HCT116 (cell line): Measurements from ENCODE around the gene ZNF436. TPM values are rescaled to one million over a fixed set of nuclear protein-coding genes. Genes with fewer than 3 reads are reported as not detected.

Experiments used
- ATAC-seq: fragments of 200-7000 bp; cut with Tn5 transposase; 2 replicates; pipeline ENCODE4 v1.9.1; 2020; ENCODE audit warnings: mild to moderate bottlenecking, moderate library complexity
- BruUV-seq: library from RNA; stranded (reverse); fragments of 400-500 nt; replicated peaks from 2 replicates; lab custom pipeline; 2021; lab: Mats Ljungman, UMichigan
- CTCF ChIA-PET: fragments of 300-600 bp; sonication (Branson Sonifier 250); formaldehyde crosslinking; loops from one replicate; lab custom pipeline; 2021; ENCODE audit warnings: antibody characterized with exemption; lab: Charles Lee
- POLR2A ChIA-PET: fragments of 300-600, 350-600 bp; sonication (Branson Sonifier 250); formaldehyde crosslinking; loops from one replicate; lab custom pipeline; 2021; ENCODE audit warnings: antibody characterized with exemption; lab: Charles Lee
- RAD21 ChIA-PET, 2 experiments: fragments of 300-600 bp; sonication (Branson Sonifier 250); formaldehyde crosslinking; loops; one replicate each; lab custom pipeline; 2023; ENCODE audit warnings: low total read pairs in 2 of 2; ENCODE audit not compliant: uncharacterized antibody in 2 of 2, unreplicated experiment in 2 of 2, low non-redundant PET in 1 of 2; lab: Charles Lee
- DNase-seq: peaks from one replicate; pipeline ENCODE4 v3.0.0-alpha.2; 2010; ENCODE audit warnings: low read depth, low spot score
- H2AFZ ChIP-seq: fragments of 200-600 bp; shearing (Covaris generic), sonication (generic); 2 replicates; pipeline ENCODE4 v1.6.1; 2017; ENCODE audit warnings: low read depth, mixed run types, mixed read lengths, antibody characterized with exemption, low read length; ENCODE audit not compliant: poor library complexity, severe bottlenecking
- H3K27ac ChIP-seq: 2 replicates; pipeline ENCODE4 v1.5.1; 2012; ENCODE audit warnings: low read depth, low read length
- H3K27me3 ChIP-seq: fragments of 200-600 bp; sonication (generic); 2 replicates; pipeline ENCODE4 v1.6.1; 2016; ENCODE audit warnings: mixed run types, low read length, mixed read lengths; ENCODE audit not compliant: insufficient read depth
- H3K36me3 ChIP-seq, 2 experiments: fragments of 200-500 bp in 1 of 2; fragments of 200-600 bp in 1 of 2; sonication (Bioruptor generic) in 1 of 2; sonication (generic) in 1 of 2; 2 replicates each; pipeline versions ENCODE4 v1.5.1 to v1.6.1; 2014 to 2016; ENCODE audit warnings: low read length in 2 of 2, inconsistent platforms in 1 of 2, mixed read lengths in 1 of 2, mixed run types in 1 of 2; ENCODE audit not compliant: insufficient read depth in 2 of 2, control insufficient read depth in 1 of 2
- H3K4me1 ChIP-seq, 2 experiments: fragments of 200-600 bp in 1 of 2; sonication (generic) in 1 of 2; 2 replicates each; pipeline versions ENCODE4 v1.5.1 to v1.6.1; 2012 to 2017; ENCODE audit warnings: low read length in 2 of 2, inconsistent platforms in 1 of 2, mild to moderate bottlenecking in 1 of 2, mixed read lengths in 1 of 2, mixed run types in 1 of 2, moderate library complexity in 1 of 2; ENCODE audit not compliant: insufficient read depth in 2 of 2, control insufficient read depth in 1 of 2
- H3K4me2 ChIP-seq: fragments of 200-600 bp; sonication (generic); 2 replicates; pipeline ENCODE4 v1.6.1; 2017; ENCODE audit warnings: mixed run types, low read length, mixed read lengths
- H3K4me3 ChIP-seq, 2 experiments: fragments of 200-600 bp in 1 of 2; sonication (generic) in 1 of 2; replicated peaks in 1 of 2; 2 replicates each; pipeline ENCODE4 v1.5.1; 2011 to 2016; ENCODE audit warnings: low read length in 2 of 2, control low read depth in 1 of 2, low read depth in 1 of 2, mild to moderate bottlenecking in 1 of 2, mixed read lengths in 1 of 2, mixed run types in 1 of 2
- H3K79me2 ChIP-seq: fragments of 200-600 bp; sonication (generic); 2 replicates; pipeline ENCODE4 v1.6.1; 2017; ENCODE audit warnings: mild to moderate bottlenecking, mixed run types, low read length, moderate library complexity, mixed read lengths; ENCODE audit not compliant: insufficient read depth
- H3K9ac ChIP-seq: fragments of 200-600 bp; sonication (generic); 2 replicates; pipeline ENCODE4 v1.6.1; 2016; ENCODE audit warnings: low read length, mixed read lengths
- H3K9me2 ChIP-seq: fragments of 200-600 bp; sonication (generic), shearing (Covaris generic); 2 replicates; pipeline ENCODE4 v1.6.1; 2017; ENCODE audit warnings: mixed run types, mild to moderate bottlenecking, moderate library complexity; ENCODE audit not compliant: insufficient read depth
- H3K9me3 ChIP-seq, 2 experiments: fragments of 200-500 bp in 1 of 2; fragments of 200-600 bp in 1 of 2; sonication (Bioruptor generic) in 1 of 2; sonication (generic) in 1 of 2; 2 replicates each; pipeline ENCODE4 v1.6.1; 2014 to 2017; ENCODE audit warnings: low read length in 2 of 2, mixed read lengths in 2 of 2, inconsistent platforms in 1 of 2, low read depth in 1 of 2, mild to moderate bottlenecking in 1 of 2, mixed run types in 1 of 2, moderate library complexity in 1 of 2; ENCODE audit not compliant: control insufficient read depth in 1 of 2, insufficient read depth in 1 of 2
- H4K20me1 ChIP-seq: fragments of 200-600 bp; sonication (generic), shearing (Covaris generic); 2 replicates; pipeline ENCODE4 v1.6.1; 2017; ENCODE audit warnings: mixed run types, mild to moderate bottlenecking, moderate library complexity; ENCODE audit not compliant: insufficient read depth
- EGR1 ChIP-seq: IDR thresholded peaks from 2 replicates; pipeline ENCODE4 v1.6.1; 2012; ENCODE audit warnings: low read depth
- ELF1 ChIP-seq: IDR thresholded peaks from 2 replicates; pipeline ENCODE4 v1.6.1; 2012; ENCODE audit warnings: low read depth, borderline replicate concordance
- EZH2 ChIP-seq: fragments of 200-600 bp; sonication (generic); IDR thresholded peaks from 2 replicates; pipeline ENCODE4 v1.6.1; 2017; ENCODE audit warnings: antibody characterized with exemption, mixed run types
- RAD21 ChIP-seq: IDR thresholded peaks from 2 replicates; pipeline ENCODE4 v1.6.1; 2012; ENCODE audit warnings: low read depth, mild to moderate bottlenecking
- SP1 ChIP-seq: IDR thresholded peaks from 2 replicates; pipeline ENCODE4 v1.6.1; 2012; ENCODE audit warnings: low read depth
- YY1 ChIP-seq: IDR thresholded peaks from 2 replicates; pipeline ENCODE4 v1.6.1; 2011; ENCODE audit warnings: low read length, low read depth, moderate library complexity, mild to moderate bottlenecking; ENCODE audit not compliant: insufficient replicate concordance; ENCODE audit errors: extremely low read depth
- intact Hi-C: fragments of 100-400 bp; cut with micrococcal nuclease; formaldehyde crosslinking; loops from 2 replicates; pipeline ENCODE4 v1.10.0; 2022
- total RNA-seq: library from RNA; stranded (reverse); gene quantifications from one replicate; pipeline ENCODE4 v1.2.1, GENCODE V29; 2021; ENCODE audit not compliant: unreplicated experiment
- TF ChIP-seq, protein P1 (sequence below): IDR thresholded peaks from 2 replicates; pipeline ENCODE4 v1.6.1; 2011; ENCODE audit warnings: mild to moderate bottlenecking, low read length, moderate library complexity; ENCODE audit not compliant: insufficient replicate concordance; ENCODE audit errors: extremely low read depth
- TF ChIP-seq, protein P2 (sequence below), 3 experiments: fragments of 200-600 bp in 1 of 3; sonication (generic) in 1 of 3; IDR thresholded peaks in 2 of 3; conservative IDR thresholded peaks in 1 of 3; 2 replicates each; pipeline ENCODE4 v1.5.1; 2012 to 2017; ENCODE audit warnings: low read depth in 2 of 3, low read length in 2 of 3, antibody characterized with exemption in 1 of 3, borderline replicate concordance in 1 of 3, control low read depth in 1 of 3, mild to moderate bottlenecking in 1 of 3, mixed read lengths in 1 of 3, mixed run types in 1 of 3, moderate library complexity in 1 of 3; ENCODE audit not compliant: insufficient read depth in 1 of 3

ZNF436 gene
- total RNA-seq, 1 experiment from 2014 or later: 8.1 TPM

DNA sequence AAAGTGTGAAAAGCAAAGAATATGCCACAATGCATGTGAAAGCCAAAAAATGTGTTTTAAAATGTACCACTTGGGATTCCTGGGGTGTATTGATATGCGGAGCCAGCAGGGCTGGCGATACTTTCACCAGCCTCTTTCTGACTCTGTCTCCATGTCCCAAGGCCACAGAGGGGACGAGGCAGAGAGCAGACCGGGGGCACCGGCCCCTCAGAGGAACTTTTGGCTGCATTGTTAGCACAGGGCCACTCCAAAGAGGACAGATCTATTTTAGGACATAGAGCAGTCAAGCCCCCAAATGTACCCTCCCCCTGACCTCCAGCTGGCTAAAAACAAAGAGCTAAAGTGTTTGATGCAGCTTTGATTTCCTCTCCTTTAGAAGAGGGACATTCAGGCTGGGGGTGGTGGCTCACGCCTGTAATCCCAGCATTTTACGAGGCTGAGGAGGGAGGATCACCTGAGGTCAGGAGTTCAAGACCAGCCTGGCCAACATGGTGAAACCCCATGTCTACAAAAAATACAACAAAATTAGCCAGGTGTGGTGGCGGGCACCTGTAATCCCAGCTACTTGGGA lies 25.6 kb upstream of the ZNF436 start (continued):
- TF ChIP-seq YY1 (no peak), EGR1 (no peak)
- TF ChIP-seq, protein P1, sequence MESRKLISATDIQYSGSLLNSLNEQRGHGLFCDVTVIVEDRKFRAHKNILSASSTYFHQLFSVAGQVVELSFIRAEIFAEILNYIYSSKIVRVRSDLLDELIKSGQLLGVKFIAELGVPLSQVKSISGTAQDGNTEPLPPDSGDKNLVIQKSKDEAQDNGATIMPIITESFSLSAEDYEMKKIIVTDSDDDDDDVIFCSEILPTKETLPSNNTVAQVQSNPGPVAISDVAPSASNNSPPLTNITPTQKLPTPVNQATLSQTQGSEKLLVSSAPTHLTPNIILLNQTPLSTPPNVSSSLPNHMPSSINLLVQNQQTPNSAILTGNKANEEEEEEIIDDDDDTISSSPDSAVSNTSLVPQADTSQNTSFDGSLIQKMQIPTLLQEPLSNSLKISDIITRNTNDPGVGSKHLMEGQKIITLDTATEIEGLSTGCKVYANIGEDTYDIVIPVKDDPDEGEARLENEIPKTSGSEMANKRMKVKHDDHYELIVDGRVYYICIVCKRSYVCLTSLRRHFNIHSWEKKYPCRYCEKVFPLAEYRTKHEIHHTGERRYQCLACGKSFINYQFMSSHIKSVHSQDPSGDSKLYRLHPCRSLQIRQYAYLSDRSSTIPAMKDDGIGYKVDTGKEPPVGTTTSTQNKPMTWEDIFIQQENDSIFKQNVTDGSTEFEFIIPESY: no peak

DNA sequence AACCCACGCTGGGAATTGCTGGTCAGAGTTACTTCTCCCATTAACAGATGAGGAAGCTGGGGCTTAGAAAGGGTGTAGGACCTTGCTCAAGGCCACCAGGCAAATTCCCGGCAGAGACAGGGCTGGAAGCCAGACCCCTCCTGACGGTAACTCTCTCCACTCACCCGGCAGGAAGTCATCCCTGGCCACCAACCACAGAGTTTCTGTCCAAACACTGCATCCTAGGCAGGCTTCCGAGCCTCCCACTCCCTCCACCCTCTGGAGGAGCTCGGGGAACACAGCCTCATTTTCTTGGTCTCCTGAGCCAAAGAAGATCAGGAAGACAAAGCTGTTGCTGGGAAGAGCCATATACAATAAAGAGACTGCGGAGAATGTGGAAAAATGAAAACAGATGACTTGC lies 25.0 kb upstream of the ZNF436 start:
- Histone ChIP-seq H3K4me3 (no peak overlapping the region), H4K20me1 (no peaks in the 10 kb centered on the region), H3K9me3 (no peaks in the 10 kb centered on the region), H3K9ac (no peak overlapping the region), H3K4me1 (peaks cover 0 to 14% of the 10 kb centered on the region in 2 experiments; a peak in 2 of 4 replicates), H3K27me3 (no peaks in the 10 kb centered on the region), H3K9me2 (no peaks in the 10 kb centered on the region), H3K79me2 (no peaks in the 10 kb centered on the region), H2AFZ (no peak overlapping the region), H3K27ac (no peak overlapping the region), H3K36me3 (no peaks in the 10 kb centered on the region), H3K4me2 (no peak overlapping the region)
- RAD21 ChIA-PET: no interaction called here
- POLR2A ChIA-PET: interaction anchor here (1.2 to 1.9 kb wide), 2 partner anchors 9 to 50 kb away, joined by 3 to 8 read pairs; partner anchors contain the start of gene HNRNPR
- DNase-seq (no peak), ATAC-seq (no peak)
- intact Hi-C loops: no loop called here
- CTCF ChIA-PET: interaction anchor here (3.2 kb wide), 1 partner anchor 9 kb away, joined by 15 read pairs; no protein-coding TSS in a partner anchor
- BruUV-seq: no TSS peak
- TF ChIP-seq ELF1 (no peak), EZH2 (no peak), RAD21 (no peak), SP1 (no peak), EGR1 (no peak)
- TF ChIP-seq, protein P2, sequence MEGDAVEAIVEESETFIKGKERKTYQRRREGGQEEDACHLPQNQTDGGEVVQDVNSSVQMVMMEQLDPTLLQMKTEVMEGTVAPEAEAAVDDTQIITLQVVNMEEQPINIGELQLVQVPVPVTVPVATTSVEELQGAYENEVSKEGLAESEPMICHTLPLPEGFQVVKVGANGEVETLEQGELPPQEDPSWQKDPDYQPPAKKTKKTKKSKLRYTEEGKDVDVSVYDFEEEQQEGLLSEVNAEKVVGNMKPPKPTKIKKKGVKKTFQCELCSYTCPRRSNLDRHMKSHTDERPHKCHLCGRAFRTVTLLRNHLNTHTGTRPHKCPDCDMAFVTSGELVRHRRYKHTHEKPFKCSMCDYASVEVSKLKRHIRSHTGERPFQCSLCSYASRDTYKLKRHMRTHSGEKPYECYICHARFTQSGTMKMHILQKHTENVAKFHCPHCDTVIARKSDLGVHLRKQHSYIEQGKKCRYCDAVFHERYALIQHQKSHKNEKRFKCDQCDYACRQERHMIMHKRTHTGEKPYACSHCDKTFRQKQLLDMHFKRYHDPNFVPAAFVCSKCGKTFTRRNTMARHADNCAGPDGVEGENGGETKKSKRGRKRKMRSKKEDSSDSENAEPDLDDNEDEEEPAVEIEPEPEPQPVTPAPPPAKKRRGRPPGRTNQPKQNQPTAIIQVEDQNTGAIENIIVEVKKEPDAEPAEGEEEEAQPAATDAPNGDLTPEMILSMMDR (IDR thresholded peaks at IDR 0.05 in 2 of 3, conservative IDR thresholded peaks at IDR 0.05 in 1 of 3; ENCODE audit: borderline replicate concordance in 1 of 3, insufficient read depth in 1 of 3, low read depth in 2 of 3, low read length in 2 of 3): no peak
